Epidermal melanocyte (primary cell): Measurements from ENCODE around the gene CYP2W1.
"Not testable (repeated sequence)": the region's sequence is repeated elsewhere in the genome, so short reads cannot be mapped to it uniquely, and the experiment has no call there.

Experiments used
- DNase-seq: peaks from one replicate; pipeline ENCODE4 v3.0.0; 2011; ENCODE audit warnings: low spot score; ENCODE audit not compliant: insufficient read length

CYP2W1 gene

DNA sequence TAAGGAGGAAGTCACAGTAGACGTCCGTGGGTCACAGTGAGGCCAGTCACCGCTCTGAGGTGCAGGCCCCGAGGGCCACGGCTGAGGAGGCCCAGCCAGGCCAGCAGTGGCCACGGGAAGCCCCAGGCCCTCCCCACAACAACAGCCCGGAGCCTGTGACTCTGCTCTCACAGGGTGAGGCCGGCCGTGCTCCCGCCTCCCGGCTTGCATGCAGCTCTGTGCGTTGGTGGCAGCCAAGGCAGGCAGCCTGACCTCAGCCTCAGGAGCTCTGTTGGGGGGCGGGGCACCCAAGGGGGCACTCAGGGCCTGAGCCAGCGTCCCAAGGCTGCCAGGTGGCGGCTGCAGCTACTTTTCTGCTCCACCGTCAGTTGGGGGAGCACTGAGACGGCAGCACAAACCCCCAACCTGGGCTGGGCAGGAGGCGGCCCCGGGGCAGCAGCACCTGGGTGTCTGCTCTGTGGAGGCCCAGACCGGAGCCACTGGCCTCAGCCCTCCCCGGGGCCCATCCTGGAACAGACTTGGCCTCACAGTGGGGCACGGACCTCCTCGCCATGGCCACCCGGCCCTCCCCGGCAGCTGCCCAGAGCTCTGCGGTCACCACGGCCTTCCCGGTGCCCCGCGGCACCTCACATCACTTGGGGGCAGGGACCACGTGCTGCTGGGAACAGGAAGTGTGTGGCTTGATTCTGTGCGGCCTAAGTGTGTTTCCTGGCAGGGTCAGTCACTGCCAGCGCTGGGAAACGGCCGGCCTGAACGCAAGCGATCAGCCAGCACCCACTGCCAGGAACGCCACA, 13.3 kb downstream of the CYP2W1 start:
- peak; percentile 61 for DNase-seq

DNA sequence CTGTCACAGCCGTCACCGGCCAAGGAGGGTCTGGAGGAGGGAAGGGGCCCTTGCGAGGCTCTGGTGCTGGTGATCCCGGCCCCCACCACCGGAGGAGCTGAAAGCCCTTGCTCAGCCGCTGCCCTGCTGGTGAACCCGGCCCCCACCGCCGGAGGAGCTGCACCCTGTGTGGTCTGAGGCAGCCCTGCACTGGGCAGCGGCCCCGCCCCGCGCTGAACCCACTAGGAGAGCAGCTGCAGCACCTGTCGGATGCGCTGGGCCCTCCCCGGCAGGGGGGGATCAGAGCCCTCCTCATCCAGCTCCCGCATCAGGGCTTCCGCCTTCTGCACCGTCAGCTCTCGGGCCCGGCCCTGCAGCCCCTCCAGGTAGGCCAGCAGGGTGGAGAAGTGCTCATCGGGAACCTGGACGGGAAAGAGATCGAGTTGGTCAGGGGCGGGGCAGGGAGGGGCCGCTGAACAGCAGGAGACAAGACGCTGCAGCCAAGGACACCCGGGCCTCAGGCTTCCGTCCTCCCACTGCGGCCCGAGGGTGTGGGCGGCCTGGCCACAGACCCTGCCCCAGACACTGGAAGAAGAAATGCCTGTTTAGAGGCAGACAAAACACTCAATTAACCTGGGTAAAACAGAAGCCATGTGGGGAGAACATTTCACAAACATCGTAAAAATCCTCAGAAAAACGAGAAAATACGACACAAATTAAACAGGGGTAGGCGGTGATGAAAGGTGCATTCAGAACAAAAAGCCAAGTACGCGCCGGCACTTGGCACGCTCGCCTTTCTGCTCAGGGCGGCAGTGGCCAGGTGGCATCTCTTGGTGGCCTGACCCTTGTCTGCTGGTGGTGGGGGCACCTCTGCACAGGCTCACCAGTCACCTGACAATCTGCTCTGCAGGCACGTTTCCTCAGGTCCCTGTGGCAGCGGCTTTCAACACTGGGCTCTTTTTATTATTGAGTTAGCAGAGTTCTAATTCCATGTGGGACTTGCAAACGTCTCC, 14.7 kb downstream of the CYP2W1 start:
- DNase-seq = no peak

DNA sequence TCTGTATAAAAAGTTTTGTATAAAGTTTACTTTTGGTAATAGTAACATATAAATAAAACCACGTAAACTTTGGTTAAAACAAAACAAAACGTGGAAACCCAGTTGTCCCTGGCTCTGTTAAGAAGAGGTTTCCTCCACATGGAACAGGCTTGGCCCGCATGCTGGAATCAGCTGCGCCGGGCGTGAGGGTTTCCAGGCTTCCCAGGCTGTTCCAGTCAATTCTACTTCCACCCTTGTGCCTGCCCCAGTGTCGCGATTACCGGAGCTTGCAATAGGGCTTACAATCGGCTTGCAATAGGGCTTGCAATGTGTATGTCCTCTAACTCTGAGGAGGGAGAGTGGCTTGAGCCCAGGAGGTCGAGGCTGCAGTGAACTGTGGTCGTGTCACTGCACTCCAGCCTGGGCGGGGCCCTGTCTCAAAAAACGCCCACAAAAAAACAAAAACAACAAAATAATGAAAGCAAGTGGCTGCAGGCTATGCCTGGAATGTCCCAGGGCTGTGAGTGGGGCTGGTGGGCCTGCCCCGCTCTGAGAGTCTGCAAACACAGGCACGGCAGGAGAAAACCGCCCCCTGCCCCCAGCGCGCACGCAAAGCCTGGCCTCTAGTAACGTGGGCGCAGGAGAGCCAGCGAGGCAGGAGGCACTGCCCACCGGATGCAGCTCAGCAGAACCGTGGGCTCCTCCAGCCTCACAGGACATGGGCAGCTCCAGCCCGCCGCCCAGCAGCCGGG, 16.3 kb downstream of the CYP2W1 start:
- DNase-seq = no peak

DNA sequence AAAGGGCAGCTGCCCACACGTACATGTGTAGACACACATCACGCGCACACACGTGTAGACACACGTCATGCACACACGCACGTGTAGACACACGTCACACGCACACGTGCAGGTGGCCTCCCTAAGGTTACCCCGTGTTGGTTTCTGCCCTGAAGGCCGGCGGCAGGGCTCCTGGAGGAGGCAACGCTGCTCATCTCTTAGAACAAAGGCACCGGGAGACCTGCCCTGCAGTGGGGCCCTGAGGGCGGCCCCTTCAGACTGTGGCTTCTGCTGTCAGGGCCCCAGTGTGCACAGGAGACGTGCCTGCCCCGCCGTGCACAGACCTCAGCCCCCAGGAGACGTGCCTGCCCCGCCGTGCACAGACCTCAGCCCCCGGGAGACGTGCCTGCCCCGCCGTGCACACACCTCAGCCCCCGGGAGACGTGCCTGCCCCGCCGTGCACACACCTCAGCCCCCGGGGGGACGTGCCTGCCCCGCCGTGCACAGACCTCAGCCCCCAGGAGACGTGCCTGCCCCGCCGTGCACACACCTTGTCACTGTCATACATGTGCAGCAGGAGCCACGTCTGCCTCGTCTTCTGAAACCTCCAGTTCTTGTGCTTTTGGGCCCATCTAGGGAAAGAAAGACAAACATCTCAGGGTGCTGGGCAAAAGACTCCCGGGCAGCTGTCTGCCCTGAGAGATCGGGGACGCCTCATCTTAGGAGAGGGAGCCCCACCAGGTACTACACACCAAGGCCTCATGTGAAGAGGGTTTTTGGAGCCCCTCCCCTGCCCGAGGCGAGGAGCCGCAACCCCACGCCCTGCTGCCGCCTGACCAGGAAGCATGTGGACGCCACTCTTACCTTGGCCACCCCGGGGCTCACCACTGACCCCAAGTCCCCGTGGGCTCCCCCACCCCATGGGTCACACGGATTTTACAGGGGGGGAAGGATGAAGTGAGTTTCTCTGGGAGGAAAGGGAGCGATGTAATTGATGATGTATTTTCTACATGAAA, 17.3 kb downstream of the CYP2W1 start:
- DNase-seq = no peak

DNA sequence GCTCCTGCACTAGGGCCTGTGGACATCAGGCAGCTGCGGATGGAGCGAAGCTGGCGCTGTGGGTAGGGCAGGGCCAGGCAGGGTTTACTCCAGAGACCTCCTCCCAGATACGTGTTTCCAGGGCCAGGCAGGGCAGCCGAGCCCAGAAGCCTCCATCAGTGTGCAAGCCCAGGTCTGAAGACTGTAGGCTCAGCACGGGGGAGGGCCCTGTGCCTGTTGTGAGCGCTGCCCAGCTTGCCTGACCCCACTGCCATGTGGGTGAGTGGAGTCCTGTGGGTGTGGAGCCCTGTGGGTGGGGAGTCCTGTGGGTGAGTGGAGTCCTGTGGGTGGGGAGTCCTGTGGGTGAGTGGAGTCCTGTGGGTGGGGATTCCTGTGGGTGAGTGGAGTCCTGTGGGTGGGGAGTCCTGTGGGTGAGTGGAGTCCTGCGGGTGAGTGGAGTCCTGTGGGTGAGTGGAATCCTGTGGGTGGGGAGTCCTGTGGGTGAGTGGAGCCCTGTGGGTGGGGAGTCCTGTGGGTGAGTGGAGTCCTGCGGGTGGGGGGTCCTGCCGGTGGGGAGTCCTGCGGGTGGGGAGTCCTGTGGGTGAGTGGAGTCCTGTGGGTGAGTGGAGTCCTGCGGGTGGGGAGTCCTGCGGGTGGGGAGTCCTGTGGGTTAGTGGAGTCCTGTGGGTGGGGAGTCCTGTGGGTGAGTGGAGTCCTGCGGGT, 18.2 kb downstream of the CYP2W1 start:
- not testable (repeated sequence) for DNase-seq

DNA sequence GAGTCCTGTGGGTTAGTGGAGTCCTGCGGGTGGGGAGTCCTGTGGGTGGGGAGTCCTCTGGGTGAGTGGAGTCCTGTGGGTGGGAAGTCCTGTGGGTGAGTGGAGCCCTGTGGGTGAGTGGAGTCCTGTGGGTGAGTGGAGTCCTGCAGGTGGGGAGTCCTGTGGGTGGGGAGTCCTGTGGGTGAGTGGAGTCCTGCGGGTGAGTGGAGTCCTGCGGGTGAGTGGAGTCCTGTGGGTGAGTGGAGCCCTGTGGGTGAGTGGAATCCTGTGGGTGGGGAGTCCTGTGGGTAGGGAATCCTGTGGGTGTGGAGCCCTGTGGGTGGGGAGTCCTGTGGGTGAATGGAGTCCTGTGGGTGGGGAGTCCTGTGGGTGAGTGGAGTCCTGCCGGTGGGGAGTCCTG, 19.0 kb downstream of the CYP2W1 start:
- DNase-seq = not testable (repeated sequence)

DNA sequence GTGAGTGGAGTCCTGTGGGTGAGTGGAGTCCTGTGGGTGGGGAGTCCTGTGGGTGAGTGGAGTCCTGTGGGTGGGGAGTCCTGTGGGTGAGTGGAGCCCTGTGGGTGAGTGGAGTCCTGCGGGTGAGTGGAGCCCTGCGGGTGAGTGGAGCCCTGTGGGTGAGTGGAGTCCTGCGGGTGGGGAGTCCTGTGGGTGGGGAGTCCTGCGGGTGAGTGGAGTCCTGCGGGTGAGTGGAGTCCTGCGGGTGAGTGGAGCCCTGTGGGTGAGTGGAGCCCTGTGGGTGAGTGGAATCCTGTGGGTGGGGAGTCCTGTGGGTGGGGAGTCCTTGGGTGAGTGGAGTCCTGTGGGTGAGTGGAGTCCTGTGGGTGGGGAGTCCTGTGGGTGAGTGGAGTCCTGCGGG, 19.5 kb downstream of the CYP2W1 start:
- not testable (repeated sequence) for DNase-seq

DNA sequence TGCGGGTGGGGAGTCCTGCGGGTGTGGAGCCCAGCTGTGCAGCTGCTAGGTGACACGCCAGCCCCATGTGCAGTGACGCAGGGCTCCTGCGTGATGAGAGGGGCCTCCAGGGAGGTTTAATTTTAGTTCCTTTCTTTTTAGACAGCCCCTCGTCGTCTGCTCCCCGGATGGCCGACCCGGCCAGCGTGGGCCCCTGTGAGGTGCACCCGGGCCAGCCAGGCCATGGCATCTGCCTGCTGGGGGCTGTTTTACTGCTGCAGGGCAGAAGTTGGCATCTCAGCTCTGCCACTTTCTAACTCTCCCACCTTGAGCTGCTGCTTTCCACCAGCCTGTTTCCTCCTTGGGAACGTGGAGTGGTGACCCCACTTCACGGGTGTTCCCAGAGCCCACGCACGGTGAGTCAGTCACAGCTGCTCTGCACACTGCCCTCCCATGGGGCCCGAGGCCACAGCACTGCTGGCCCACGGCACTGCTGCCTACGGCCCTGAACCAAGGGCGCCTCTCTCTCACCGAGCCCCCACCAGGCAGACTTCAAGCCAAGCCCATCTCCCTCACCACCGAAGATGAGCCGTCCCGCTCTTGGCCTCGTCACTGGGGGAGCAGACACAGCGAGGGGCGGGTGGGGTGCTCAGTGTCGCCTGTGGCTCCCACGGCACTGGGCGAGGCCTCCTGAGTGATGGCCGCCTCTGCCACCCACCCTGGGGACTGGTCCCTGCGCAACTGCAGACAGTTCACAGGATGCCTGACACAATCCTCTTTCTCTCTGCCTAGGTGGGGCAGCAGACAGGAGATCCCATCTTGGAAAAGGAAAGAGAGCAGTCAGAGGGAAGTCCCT, 21.3 kb downstream of the CYP2W1 start:
- no peak for DNase-seq

DNA sequence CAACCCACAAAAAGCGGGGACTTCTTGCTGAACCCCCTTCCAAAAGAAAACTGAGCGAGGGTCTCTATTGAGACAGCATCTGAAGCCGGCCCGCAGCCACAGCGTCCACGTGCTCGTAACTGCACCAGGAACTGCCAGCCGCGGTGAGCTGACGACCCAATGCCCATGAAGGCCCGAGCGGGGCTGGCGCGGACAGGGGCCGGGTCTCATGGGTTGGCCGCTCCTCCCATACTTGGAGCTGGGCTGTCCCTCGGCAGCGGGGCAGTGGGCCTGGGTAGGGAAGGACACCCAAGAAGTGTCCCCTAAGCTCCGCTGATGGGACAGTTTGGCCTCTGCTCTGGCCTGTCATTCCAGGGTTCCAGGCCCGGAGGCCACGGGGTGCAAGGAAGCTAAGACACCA, 22.3 kb downstream of the CYP2W1 start:
- DNase-seq = no peak

DNA sequence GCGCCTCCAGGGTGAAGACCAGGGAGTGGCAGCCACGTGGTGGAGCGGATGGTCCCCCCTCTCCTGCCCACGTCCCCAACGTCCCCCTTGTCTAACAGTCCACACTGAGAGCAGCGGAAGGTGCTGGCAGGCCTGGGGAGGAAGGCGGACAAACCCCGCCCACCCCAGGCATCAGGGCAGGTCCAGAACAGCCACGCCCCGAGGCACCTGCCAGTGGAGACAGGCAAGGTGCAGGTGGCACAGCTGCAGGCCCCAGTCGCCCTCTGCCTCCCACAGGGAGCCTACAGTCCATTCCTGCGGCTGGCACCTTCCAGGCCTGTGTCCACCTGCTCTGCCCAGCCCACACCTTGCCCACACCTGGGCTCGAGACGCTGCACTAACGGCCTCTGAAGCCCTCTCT, 24.9 kb downstream of the CYP2W1 start:
- no peak for DNase-seq

DNA sequence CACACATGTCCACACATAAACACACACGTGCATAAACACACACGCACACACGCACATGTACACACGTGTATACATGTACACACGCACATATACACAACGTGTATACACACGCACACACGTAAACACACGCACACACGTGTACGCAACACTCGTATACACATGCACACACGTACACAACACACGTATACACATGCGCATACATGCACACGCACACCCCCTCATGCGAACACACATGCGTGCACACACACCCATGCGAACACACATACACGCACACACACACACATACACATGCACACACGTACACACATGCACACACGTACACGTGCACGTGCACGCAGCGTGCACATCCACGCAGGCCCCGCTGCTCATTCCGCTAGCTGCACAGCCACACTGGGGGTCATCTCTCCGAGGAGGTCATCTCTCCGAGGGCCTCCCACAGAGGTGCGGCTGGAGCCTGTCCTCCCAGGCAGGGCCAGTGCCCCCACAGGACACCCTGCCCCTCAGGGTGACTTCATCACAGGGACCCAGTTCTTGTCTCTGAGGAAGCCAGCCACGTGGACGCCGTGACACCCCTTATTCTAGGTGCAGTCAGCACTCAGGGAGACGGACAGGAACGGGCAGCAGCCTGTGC, 25.9 kb downstream of the CYP2W1 start:
- no peak for DNase-seq

DNA sequence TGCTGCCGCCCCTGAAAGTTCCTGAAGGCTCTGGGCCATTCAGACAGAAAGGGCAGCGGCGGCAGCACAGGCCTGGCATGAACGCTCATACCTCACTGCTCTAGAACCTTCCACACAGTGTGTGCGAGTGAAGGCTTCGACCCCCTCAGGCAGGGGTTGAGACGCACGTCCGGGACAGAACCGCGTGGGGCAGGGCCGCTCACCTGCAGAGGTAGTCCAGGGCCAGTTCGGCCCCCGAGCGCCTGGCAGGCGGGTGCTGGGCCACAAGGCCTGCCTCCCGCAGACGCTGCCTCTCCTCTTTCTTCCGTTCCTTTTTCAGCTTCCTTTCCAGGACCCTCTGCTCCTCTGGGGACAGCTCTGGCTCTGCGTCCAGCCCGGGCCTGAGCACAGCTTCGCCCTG, 26.8 kb downstream of the CYP2W1 start:
- no peak for DNase-seq

DNA sequence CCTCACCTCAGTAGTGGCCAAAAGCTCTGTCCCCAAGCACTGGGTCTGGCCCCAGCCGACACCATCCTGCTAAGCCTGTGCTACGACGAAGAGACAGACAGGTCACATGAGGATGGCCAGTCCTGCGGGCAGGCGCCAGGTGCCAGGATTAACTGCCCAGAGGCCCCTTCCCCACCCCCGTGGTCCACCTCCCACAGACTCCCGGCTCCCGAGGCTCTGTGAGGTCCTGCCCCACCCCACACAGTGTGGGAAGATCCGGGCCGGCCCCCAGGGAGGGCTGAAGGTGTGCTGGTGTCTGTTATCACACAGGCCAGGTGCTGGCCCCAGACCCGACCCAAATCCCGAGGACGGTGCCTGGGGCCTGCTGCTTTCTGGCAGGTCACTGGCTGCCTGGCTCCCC, 27.2 kb downstream of the CYP2W1 start:
- no peak for DNase-seq

DNA sequence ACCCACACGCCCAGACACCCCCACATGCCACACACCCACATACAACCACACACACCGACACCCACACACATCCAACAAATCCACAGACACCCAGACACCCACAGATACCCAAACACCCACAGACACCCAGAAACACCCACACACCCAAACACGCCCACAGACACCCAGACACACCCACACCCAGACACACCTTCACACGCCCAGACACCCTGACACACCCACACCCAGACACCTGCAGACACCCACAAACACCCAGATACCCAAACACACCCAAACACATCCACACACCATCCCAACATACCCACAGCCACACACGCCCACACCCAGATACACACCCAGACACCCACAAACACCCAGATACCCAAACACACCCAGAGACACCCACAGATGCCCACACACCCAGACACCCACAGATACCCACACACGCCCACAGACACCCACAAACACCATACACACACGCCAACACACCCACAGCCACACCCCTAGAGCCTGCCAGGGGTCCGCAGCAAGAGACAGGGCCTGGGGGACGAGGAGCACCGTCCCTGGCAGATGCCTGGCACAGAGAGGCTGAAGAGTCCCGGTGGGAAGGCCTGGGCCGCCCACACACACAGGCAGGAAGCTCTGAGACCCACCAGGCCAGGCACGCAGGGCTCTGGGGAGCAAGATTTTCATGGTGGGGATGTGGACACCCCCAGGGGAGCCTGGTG, 28.5 kb downstream of the CYP2W1 start:
- no peak for DNase-seq

DNA sequence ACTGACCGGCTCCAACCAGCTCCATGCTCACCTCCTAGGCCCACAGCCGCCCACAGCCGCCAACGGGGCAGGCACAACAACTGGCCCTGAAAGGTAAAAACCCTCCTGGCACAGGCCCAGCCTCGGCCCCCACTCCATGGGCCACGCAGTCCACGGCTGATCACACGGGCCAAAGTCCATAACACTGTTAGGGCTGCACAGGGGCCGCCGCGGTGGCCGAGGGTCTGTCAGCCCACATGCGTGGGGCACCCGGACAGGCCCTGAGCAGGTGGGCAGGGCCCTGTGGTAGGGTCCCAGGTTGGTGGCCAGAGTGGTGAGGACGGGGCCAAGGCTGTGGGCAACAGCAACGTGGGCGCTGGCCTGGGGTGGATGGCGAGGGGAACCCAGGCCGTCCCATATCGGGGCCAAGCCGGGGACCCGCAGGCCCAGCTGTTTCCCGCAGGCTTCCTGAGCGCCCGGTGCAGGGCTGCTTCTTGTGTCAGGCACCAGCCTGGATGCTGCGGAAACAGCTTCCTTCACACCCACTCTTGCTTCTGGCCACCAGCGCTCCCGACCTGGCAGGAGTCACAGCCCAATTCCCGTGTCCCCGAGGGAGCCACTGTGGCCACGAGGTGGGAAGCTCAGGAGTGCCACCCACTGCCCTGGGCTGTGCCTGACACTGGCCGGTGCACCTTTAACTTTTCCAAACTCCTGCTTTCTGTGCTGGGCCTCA, 29.2 kb downstream of the CYP2W1 start:
- no peak for DNase-seq

DNA sequence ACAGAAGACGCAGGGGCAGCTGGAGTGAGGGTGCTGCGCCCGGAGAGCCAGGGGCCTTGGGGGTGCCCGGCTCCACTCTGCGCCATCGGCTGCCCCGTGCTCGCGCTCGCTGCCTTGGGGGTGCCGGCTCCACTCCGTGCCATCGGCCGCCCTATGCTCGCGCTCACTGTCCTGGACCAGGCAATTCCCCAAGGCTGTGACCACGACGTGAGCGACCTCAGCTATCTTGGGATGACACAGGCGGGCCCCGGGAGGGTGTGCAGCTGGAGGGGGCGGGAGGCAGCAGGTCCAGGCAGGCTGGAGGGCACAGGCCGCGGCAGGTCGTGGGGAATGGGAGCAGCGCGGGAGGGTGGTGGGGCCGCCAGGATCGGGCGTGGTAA, 29.7 kb downstream of the CYP2W1 start:
- DNase-seq = no peak

DNA sequence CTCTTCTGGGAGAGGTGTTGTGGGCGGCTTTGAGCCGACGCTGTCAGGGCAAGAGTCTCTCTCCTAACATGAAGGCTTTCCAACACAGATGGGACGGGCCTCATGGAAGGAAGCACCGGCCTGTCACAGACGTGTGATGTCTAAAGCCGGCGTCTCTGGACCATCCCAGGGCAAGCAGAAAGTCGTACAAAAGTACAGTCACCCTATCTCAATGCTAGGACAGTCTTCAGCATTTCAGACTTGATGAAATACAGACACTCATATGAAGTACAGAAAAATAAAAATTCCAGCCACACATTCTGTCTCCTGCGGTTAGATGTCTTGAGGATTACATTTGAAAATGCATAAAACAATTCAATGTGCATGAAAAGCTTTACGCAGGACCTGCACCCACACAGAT, 30.6 kb downstream of the CYP2W1 start:
- no peak for DNase-seq
